Retinal pigment epithelial cell (primary cell): ENCODE results near the gene NLRC3.

Experiments
- DNase-seq: peaks from one replicate; pipeline ENCODE4 v3.0.0-alpha.2; 2010; ENCODE audit warnings: low read depth
- H3K4me3 ChIP-seq: 2 replicates; pipeline ENCODE4 v1.5.1; 2011; ENCODE audit warnings: mild to moderate bottlenecking, low read length, control low read depth, moderate library complexity
- CTCF ChIP-seq: conservative IDR thresholded peaks from 2 replicates; pipeline ENCODE4 v1.5.1; 2011; ENCODE audit warnings: low read depth, low read length, control low read depth, inconsistent platforms

NLRC3 gene

GRCh38 chr16:3587547-3588110, 10.4 kb upstream of the NLRC3 start:
- H3K4me3 ChIP-seq, result no peak overlapping the region
- no peak for TF ChIP-seq CTCF
- DNase-seq, result no peak

- DNase-seq, result no peak
- no peak for TF ChIP-seq CTCF
- no peak overlapping the region for H3K4me3 ChIP-seq
Measured at GRCh38 chr16:3584412-3584811, 7.2 kb upstream of the NLRC3 start.

GRCh38 chr16:3583303-3584038, 6.3 kb upstream of the NLRC3 start:
- no peak for DNase-seq
- no peak overlapping the region for H3K4me3 ChIP-seq
- TF ChIP-seq CTCF, result no peak

GRCh38 chr16:3582276-3583165, 5.3 kb upstream of the NLRC3 start:
- no peak for TF ChIP-seq CTCF
- no peak for DNase-seq
- H3K4me3 ChIP-seq, result no peak overlapping the region

GRCh38 chr16:3581392-3581791, 4.2 kb upstream of the NLRC3 start:
- TF ChIP-seq CTCF, result no peak
- no peak overlapping the region for H3K4me3 ChIP-seq
- DNase-seq, result no peak

GRCh38 chr16:3580686-3581085, 3.5 kb upstream of the NLRC3 start:
- TF ChIP-seq CTCF, result no peak
- DNase-seq, result no peak
- no peak overlapping the region for H3K4me3 ChIP-seq
